ENCODE measurements around the gene STAMBP. TPM values are rescaled to one million over a fixed set of nuclear protein-coding genes. Genes with fewer than 3 reads are reported as not detected.

The STAMBP gene
- total and polyA plus RNA-seq, 9 of the 15 experiments (the other 6 are each of a cell fraction or from before 2014, with no cell fraction given), result 36.9 to 75.2 (median 48.8) TPM

GRCh38 chr2:73832930-73833329 lies 4.2 kb downstream of the STAMBP start (continued):
- TF ChIP-seq PML (IDR thresholded peaks at IDR 0.05; ENCODE audit: low read length), result peak; percentile 40; the same call in 1 of the 2 replicates
- peak; percentile 16; the same call in 1 of the 2 replicates for TF ChIP-seq C11orf30 (IDR thresholded peaks at IDR 0.05; ENCODE audit: low read depth)
- no peak for TF ChIP-seq MAZ (CRISPR knock-in tag; conservative IDR thresholded peaks at IDR 0.05 in 1 of 2, IDR thresholded peaks at IDR 0.05 in 1 of 2)
- peak; percentile 56 for TF ChIP-seq KDM5B (IDR thresholded peaks at IDR 0.05; ENCODE audit: insufficient replicate concordance, low read depth, low read length)
- no peak for TF ChIP-seq USF1 (CRISPR knock-in tag; IDR thresholded peaks at IDR 0.05)
- 0 out of 2 replicates have a peak, but pooled peaks have one; percentile 6 for TF ChIP-seq CBFA2T2 (conservative IDR thresholded peaks at IDR 0.05)
- peak; percentile 65 for TF ChIP-seq TBP (optimal IDR thresholded peaks at IDR 0.05; ENCODE audit: low read depth, low read length)

DNA sequence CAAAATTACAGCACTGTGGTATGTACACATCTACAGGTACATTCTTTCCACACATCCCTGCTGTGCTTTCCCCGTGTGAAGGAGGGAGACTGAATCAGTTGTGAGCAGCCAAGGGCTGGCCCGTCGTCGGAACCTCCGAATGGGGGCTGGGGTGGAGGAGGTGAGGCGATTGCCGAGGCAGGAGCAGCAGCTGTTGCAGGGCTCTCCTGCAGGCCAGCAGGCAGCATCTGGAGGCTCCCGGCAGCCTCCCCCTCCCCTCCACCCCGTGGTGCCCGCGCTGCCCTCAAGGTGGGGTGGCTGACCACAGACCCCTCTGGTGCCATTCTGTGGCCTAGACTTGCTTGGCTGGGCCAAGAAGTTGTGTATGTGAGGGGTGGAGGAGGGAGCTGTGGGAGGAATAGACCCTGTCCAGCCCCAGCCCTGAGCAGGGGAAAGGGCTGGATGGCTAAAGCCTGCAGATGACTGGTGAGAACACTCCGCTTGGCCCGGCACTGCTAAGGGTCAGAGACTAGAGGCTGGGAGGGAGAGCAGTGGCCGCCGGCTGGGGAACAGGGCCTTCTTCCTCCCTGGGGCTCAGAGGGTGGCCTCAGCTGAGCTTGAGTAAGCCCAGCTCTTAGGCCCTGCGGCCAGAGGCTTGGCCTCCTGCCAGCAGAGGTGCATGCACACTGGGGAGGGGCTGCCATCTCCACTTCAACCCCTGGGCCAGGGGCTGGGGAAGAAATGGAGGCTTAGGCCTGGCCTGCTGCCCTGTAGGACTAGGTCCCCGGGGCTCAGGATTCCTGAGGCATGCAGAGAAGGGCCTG lies 7.6 kb downstream of the STAMBP start:
- Histone ChIP-seq H3K36me3 (ENCODE audit: control insufficient read depth, insufficient read depth, low read length) (peaks cover 59% of the 10 kb centered on the region; the same call in 2 of the 3 replicates), H3K9me3 (replicated peaks; ENCODE audit: control insufficient read depth, insufficient read depth, low read depth, low read length) (no peaks in the 10 kb centered on the region), H3K27ac (ENCODE audit: extremely low read depth, low read depth, low read length) (no peak overlapping the region), H3K79me2 (ENCODE audit: control insufficient read depth, insufficient read depth, low read length) (peaks cover 4% of the 10 kb centered on the region; the same call in 1 of the 3 replicates), H3K4me1 (replicated peaks in 1 of 2; ENCODE audit: control insufficient read depth in 2 of 2, insufficient read depth in 2 of 2, low read length in 2 of 2) (peaks cover 6 to 8% of the 10 kb centered on the region in 2 experiments; a peak in 4 of 5 replicates), H3K9ac (ENCODE audit: insufficient read depth in 1 of 2, low read depth in 2 of 2, low read length in 2 of 2) (peak overlapping the region in 1 of 2 experiments; percentile 66; a peak in 2 of 4 replicates), H3K27me3 (ENCODE audit: control insufficient read depth in 2 of 2, insufficient read depth in 2 of 2, low read length in 2 of 2) (no peaks in the 10 kb centered on the region), H3K4me2 (ENCODE audit: insufficient read depth, low read length) (no peak overlapping the region), H3K4me3 (no peak overlapping the region), H4K20me1 (replicated peaks; ENCODE audit: control insufficient read depth, insufficient read depth, low read length) (no peaks in the 10 kb centered on the region), H3K9me1 (ENCODE audit: control insufficient read depth, insufficient read depth, low read length) (no peaks in the 10 kb centered on the region), H2AFZ (ENCODE audit: low read depth, low read length) (no peak overlapping the region)
- DNase-seq (ENCODE audit: extremely low read depth in 1 of 4, low spot score in 3 of 4), result peak in 1 of 4 experiments; percentile 27
- in situ Hi-C loops (cut with MboI) (no loop called here), intact Hi-C loops (cut with micrococcal nuclease) (no loop called here)
- ChIA-PET POLR2A (no interaction called here), CTCF (ENCODE audit: low intra/inter-chr PET ratio) (no interaction called here)
- ATAC-seq, result peak; percentile 47
- no peak for TF ChIP-seq ZNF347 (CRISPR knock-in tag; IDR thresholded peaks at IDR 0.05; ENCODE audit: low read depth)
- peak; percentile 83 for TF ChIP-seq NFIC (IDR thresholded peaks at IDR 0.05)
- TF ChIP-seq, protein P1, sequence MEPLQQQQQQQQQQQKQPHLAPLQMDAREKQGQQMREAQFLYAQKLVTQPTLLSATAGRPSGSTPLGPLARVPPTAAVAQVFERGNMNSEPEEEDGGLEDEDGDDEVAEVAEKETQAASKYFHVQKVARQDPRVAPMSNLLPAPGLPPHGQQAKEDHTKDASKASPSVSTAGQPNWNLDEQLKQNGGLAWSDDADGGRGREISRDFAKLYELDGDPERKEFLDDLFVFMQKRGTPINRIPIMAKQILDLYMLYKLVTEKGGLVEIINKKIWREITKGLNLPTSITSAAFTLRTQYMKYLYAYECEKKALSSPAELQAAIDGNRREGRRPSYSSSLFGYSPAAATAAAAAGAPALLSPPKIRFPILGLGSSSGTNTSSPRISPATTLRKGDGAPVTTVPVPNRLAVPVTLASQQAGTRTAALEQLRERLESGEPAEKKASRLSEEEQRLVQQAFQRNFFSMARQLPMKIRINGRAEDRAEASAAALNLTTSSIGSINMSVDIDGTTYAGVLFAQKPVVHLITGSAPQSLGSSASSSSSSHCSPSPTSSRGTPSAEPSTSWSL (CRISPR knock-in tag; IDR thresholded peaks at IDR 0.05; ENCODE audit: borderline replicate concordance), result no peak
- TF ChIP-seq POLR2G (IDR thresholded peaks at IDR 0.05; ENCODE audit: low read depth, low read length), result peak; percentile 35
- TF ChIP-seq MXD1 (CRISPR knock-in tag; IDR thresholded peaks at IDR 0.05; ENCODE audit: borderline replicate concordance, poor library complexity, severe bottlenecking), result no peak
- 0 out of 2 replicates have a peak, but pooled peaks have one; percentile 34 for TF ChIP-seq RBFOX2 (IDR thresholded peaks at IDR 0.05; ENCODE audit: low read depth, low read length)
- 85% methylated on average over 12 of the region's 17 CpGs for WGBS (ENCODE audit: insufficient coverage, low coverage, missing lambda C conversion rate)
- BruUV-seq (replicated peaks), result no TSS peak
- FAIRE-seq, result no peak
